ENCODE results near the gene BCL2L11. TPM values are rescaled to one million over a fixed set of nuclear protein-coding genes. Genes with fewer than 3 reads are reported as not detected.

Gene BCL2L11
- total RNA-seq, 1 donor from 2014 or later, result 13.8 TPM

GRCh38 chr2:111143107-111143842, 22.6 kb downstream of the BCL2L11 start:
- no peak for TF ChIP-seq CTCF (IDR thresholded peaks at IDR 0.05; ENCODE audit: insufficient read depth, low read length, poor library complexity, severe bottlenecking)
- no peak overlapping the region for H3K4me3 ChIP-seq (ENCODE audit: low read depth, low read length)
- H3K36me3 ChIP-seq (ENCODE audit: control insufficient read depth, insufficient read depth, low read length), result no peaks in the 10 kb centered on the region
- no peak for DNase-seq (ENCODE audit: low read depth)
- no peaks in the 10 kb centered on the region for H3K27me3 ChIP-seq (ENCODE audit: control insufficient read depth, insufficient read depth, low read length)

DNA sequence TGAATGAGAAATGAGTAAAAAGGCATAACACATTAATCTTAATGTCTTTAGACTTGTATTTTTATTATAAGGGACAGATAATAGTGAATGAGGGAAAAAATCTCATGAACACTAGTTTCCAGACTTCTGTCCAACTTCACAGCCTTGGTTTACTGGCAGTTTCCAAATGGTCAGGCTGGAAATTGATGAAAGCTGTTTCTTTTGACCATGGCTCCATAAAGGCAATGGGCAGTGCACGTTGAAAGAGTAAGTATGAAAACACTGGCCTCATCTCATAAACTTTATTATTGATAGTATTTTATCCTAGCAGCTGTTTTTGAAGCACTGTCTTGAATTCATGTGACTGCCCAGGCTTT, 23.1 kb downstream of the BCL2L11 start:
- Histone ChIP-seq H3K4me3 (ENCODE audit: low read depth, low read length) (no peak overlapping the region), H3K27me3 (ENCODE audit: control insufficient read depth, insufficient read depth, low read length) (no peaks in the 10 kb centered on the region), H3K36me3 (ENCODE audit: control insufficient read depth, insufficient read depth, low read length) (no peaks in the 10 kb centered on the region)
- TF ChIP-seq CTCF (IDR thresholded peaks at IDR 0.05; ENCODE audit: insufficient read depth, low read length, poor library complexity, severe bottlenecking), result no peak
- no peak for DNase-seq (ENCODE audit: low read depth)

DNA sequence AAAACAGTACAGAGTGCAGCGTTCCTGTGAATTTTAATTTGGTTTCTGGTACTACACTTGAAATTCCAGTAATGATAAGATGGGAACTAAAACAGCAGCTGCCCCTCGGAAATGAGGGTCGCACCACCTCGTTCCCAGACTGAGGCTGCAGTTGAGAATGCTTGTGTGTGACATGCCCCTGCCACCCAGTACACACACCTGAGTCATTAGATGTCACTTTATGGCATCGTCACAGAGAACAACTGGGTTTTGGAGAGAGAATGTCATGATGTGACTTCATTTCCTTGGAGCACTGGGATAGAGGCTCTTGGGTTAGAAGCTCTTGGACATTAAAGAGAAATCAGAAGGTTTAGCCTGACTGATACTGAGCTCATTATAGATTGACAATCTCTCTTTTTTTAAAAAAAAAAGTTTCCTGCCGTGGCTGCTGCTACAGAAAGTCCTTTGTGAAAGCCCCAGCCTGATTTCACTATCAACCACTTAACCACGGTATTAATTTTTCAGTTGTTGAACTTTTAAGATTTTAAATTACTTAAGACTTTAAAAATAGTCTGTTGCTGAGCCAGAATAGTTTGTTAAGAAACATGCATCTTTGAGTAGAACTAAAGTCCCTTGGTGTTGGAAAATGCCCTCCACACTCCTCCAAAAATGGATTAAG, 24.5 kb downstream of the BCL2L11 start:
- TF ChIP-seq CTCF (IDR thresholded peaks at IDR 0.05; ENCODE audit: insufficient read depth, low read length, poor library complexity, severe bottlenecking), result no peak
- H3K4me3 ChIP-seq (ENCODE audit: low read depth, low read length), result no peak overlapping the region
- DNase-seq (ENCODE audit: low read depth), result no peak
- H3K36me3 ChIP-seq (ENCODE audit: control insufficient read depth, insufficient read depth, low read length), result no peaks in the 10 kb centered on the region
- H3K27me3 ChIP-seq (ENCODE audit: control insufficient read depth, insufficient read depth, low read length), result no peaks in the 10 kb centered on the region

DNA sequence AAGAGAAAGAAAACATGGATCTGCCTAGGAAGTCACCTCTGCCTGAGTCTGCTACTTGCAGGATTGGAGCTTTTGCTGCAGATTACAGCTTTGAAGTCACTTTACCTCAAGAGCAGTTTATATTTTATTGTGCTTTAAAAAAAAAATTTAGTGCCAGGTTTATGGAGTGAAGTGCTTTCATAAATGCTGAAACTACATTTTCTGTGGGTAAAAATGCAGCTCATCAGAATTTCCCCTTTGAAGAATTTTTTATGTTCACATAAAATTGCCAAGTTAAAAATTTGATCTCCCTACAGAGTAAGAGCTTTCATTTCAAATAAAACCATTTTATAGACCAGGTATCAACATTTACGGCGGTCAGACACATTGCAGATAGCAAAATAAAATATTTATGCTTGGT, 25.2 kb downstream of the BCL2L11 start:
- H3K27me3 ChIP-seq (ENCODE audit: control insufficient read depth, insufficient read depth, low read length), result no peaks in the 10 kb centered on the region
- H3K36me3 ChIP-seq (ENCODE audit: control insufficient read depth, insufficient read depth, low read length), result no peaks in the 10 kb centered on the region
- H3K4me3 ChIP-seq (ENCODE audit: low read depth, low read length), result no peak overlapping the region
- DNase-seq (ENCODE audit: low read depth), result no peak
- no peak for TF ChIP-seq CTCF (IDR thresholded peaks at IDR 0.05; ENCODE audit: insufficient read depth, low read length, poor library complexity, severe bottlenecking)

DNA sequence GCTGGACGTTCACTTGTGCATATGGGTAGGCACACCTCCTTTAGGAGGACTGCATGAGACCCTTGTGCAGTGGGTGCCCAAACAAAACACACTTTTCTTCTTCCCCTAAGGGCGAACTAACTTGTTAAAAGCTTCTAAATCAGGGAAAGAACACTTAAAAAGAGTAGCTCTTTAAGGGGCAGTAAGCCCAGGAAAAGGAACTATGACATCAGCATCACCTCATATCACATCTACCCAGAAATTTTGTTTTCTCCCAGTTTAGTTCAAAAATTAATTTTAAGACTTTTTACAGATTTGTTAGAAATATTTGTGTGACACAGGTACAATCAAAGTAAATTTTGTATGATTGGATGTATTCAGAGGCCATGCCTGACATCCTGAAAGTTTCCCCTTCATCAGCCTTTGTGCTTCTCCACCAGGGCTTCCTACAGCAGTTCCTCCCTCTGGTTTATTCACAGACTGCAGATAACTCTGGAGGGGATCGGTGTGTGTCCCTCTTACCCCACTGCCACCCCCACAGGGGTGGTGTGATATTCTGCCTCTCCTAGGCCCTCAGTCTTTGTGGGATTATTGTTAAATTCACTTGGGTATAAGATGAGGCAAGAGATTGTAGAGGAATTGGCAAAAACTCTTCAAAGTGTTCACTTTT, 27.6 kb downstream of the BCL2L11 start:
- no peak for DNase-seq (ENCODE audit: low read depth)
- H3K36me3 ChIP-seq (ENCODE audit: control insufficient read depth, insufficient read depth, low read length), result no peaks in the 10 kb centered on the region
- no peaks in the 10 kb centered on the region for H3K27me3 ChIP-seq (ENCODE audit: control insufficient read depth, insufficient read depth, low read length)
- TF ChIP-seq CTCF (IDR thresholded peaks at IDR 0.05; ENCODE audit: insufficient read depth, low read length, poor library complexity, severe bottlenecking), result no peak
- no peak overlapping the region for H3K4me3 ChIP-seq (ENCODE audit: low read depth, low read length)

All from kidney epithelial cell (primary cell).